Right atrium auricular region (tissue), 2 donors: Measurements from ENCODE around the gene CHMP5. TPM values are rescaled to one million over a fixed set of nuclear protein-coding genes. Genes with fewer than 3 reads are reported as not detected.

ENCODE experiments used
- DNase-seq: peaks from one replicate; pipeline ENCODE4 v3.0.0-alpha.2; 2019; ENCODE audit warnings: low spot score
- H3K27ac ChIP-seq, 2 donors: fragments of 200-600 bp; sonication (generic); 1 replicate in 1 of 2; 2 replicates in 1 of 2; pipeline ENCODE4 v1.5.1; 2016 to 2019
- H3K27me3 ChIP-seq, 2 donors: fragments of 200-600 bp; sonication (generic); one replicate each; pipeline versions ENCODE4 v1.5.1 to v1.6.0; 2017 to 2019
- H3K36me3 ChIP-seq: fragments of 200-600 bp; sonication (generic); one replicate; pipeline ENCODE4 v1.5.1; 2016
- H3K4me1 ChIP-seq, 2 donors: fragments of 200-600 bp; sonication (generic); one replicate each; pipeline versions ENCODE4 v1.5.1 to v1.6.0; 2017 to 2019
- H3K4me3 ChIP-seq, 2 donors: fragments of 200-600 bp; sonication (generic); 1 replicate in 1 of 2; 2 replicates in 1 of 2; pipeline ENCODE4 v1.5.1; 2017 to 2019; ENCODE audit warnings: mild to moderate bottlenecking in 1 of 2, moderate library complexity in 1 of 2
- H3K9me3 ChIP-seq, 2 donors: fragments of 200-600 bp; sonication (generic); one replicate each; pipeline ENCODE4 v1.5.1; 2019
- total RNA-seq, 2 donors: library from RNA; depleted of rRNA; stranded (reverse); fragments of >200 nt; gene quantifications; one replicate each; pipeline ENCODE4 v1.1.0, GENCODE V29; 2016
- TF ChIP-seq, protein P1 (sequence below), 2 donors: fragments of 200-600 bp; sonication (generic); IDR thresholded peaks; one replicate each; pipeline ENCODE4 v1.5.1; 2019; ENCODE audit warnings: antibody characterized with exemption in 2 of 2

Gene CHMP5
- total RNA-seq, 2 donors from 2014 or later, result 44.0 to 51.1 TPM

DNA sequence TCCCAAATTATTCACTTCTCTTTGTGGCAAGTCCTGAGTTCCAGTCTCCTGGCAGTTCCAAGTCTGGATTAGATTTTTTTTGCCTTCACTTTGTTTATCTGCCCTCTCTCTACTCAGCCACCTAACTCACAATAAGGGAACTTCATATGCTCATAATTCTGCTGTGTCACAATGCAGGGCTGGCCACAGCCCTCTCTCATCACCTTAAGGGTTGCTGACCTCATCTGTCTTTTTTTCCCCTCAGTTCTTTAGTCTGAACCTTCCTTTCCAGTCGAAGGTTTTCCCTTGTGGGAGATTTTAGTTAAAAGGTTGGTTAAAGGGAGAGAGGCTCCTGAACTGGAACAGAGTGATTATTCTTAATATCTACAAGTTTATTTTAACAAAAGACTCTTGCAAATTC lies 4.5 kb upstream of the CHMP5 start:
- no peaks in the 10 kb centered on the region for H3K27me3 ChIP-seq
- peaks cover 73% of the 10 kb centered on the region for H3K36me3 ChIP-seq
- H3K4me1 ChIP-seq, result peaks cover 0 to 12% of the 10 kb centered on the region in 2 donors
- no peak overlapping the region for H3K4me3 ChIP-seq
- no peak for DNase-seq
- no peaks in the 10 kb centered on the region for H3K9me3 ChIP-seq
- TF ChIP-seq, protein P1, sequence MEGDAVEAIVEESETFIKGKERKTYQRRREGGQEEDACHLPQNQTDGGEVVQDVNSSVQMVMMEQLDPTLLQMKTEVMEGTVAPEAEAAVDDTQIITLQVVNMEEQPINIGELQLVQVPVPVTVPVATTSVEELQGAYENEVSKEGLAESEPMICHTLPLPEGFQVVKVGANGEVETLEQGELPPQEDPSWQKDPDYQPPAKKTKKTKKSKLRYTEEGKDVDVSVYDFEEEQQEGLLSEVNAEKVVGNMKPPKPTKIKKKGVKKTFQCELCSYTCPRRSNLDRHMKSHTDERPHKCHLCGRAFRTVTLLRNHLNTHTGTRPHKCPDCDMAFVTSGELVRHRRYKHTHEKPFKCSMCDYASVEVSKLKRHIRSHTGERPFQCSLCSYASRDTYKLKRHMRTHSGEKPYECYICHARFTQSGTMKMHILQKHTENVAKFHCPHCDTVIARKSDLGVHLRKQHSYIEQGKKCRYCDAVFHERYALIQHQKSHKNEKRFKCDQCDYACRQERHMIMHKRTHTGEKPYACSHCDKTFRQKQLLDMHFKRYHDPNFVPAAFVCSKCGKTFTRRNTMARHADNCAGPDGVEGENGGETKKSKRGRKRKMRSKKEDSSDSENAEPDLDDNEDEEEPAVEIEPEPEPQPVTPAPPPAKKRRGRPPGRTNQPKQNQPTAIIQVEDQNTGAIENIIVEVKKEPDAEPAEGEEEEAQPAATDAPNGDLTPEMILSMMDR (IDR thresholded peaks at IDR 0.05), result no peak
- H3K27ac ChIP-seq, result no peak overlapping the region

DNA sequence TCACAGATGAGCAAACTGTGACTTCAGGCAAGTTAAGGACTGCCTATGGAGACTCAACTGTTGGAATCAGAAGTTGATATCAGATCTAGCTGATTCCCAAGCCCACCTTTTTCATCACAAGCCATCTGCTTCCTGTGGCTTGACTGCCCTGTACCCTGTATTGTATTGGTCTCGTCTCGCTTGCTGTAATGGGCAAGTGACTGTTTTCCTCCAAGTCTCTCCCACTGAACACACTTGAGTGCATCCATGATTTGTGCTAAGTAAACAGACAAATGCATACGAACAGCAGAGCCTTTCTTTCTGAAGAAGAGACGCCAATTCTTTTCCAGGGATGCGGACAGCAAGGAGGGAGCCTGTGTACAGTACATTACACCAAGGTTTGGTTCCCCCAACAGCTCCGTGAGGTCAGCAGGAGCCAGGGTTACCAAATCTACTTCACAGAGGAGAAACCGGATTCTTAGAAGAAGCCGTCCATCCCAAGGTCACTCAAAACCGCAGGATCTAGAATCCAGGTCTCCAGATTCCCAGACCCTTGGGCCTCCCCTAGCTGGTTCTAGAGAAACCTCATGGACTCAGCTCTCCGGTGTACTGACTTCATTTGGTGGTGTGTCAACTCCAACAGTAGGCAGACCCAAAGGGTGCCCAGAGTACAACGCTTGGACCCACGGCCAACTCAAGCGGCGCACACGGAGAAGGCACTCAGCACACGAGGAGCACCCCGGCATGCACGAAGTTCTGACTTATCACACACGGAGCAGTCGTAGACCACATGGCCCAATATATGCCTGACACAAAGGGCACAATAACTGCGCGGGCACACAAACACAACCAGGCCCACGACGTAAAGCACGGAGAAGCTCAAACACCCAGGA lies 1.5 kb upstream of the CHMP5 start:
- Histone ChIP-seq H3K27ac (peak overlapping the region; percentile 96 to 97), H3K36me3 (peaks cover 57% of the 10 kb centered on the region), H3K4me1 (peaks cover 0 to 25% of the 10 kb centered on the region in 2 donors), H3K27me3 (no peaks in the 10 kb centered on the region), H3K9me3 (no peaks in the 10 kb centered on the region), H3K4me3 (peak overlapping the region; percentile 98)
- peak; percentile 9 for DNase-seq
- TF ChIP-seq, protein P1 (IDR thresholded peaks at IDR 0.05), result no peak

DNA sequence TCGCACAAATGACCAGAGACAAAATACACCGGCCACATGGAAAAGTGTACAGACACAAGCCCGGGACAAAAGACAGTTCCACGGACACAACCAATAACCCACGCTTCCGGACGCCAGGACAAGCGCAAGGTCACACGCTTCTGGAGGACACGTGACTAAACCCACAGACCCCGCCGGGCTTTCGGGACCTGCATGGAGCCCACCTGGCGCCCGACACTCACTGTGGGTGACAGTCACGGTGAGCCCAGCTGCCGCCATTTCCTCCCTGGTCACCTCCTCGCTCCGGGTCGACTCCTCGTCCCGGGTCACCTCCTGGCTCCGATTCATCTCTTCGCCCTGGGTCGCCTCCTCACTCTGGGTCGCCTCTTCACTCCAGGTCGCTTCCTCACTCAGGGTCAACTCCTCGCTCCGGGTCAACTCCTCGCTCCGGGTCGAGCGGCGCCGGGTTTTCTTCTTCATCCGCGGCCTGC lies 811 bp upstream of the CHMP5 start:
- peaks cover 0 to 25% of the 10 kb centered on the region in 2 donors for H3K4me1 ChIP-seq
- H3K9me3 ChIP-seq, result no peaks in the 10 kb centered on the region
- no peaks in the 10 kb centered on the region for H3K27me3 ChIP-seq
- peak; percentile 75 for DNase-seq
- peak overlapping the region; percentile 96 to 97 for H3K27ac ChIP-seq
- TF ChIP-seq, protein P1 (IDR thresholded peaks at IDR 0.05), result no peak
- peak overlapping the region; percentile 98 for H3K4me3 ChIP-seq
- peaks cover 56% of the 10 kb centered on the region for H3K36me3 ChIP-seq

DNA sequence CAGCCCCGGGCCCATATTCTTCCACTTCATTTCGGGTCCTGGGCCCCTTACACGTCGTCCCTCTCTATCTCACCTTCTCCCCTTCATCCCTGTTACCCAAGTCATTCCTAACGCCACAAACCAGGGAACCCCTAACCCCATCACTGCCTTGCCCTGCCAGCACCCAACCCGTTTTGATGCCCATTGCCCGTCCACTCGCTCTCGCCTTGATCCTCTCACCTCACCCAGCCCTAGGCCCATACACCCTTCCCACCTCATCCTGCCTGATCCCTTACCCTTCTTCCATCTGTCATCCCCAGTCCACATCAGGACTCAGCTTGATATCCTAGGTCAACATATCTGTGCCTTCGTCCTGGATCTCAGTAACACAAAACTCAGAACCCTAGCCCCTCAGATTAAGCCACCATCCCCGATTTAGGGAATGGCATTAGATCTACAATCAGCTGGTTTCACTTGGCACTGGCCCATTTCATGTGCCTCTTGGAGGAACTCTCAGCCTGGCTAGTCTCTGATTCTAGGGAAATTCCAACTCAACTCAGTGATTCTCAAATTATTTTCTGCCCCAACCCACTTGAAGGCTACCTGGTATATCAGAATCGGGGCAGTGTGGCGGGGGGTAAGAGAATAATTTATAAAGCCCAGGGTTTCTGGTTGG lies 489 bp downstream of the CHMP5 start:
- Histone ChIP-seq H3K4me3 (peak overlapping the region; percentile 69 to 98), H3K36me3 (peaks cover 56% of the 10 kb centered on the region), H3K27me3 (no peaks in the 10 kb centered on the region), H3K9me3 (no peaks in the 10 kb centered on the region), H3K27ac (peak overlapping the region; percentile 96 to 97), H3K4me1 (peaks cover 0 to 25% of the 10 kb centered on the region in 2 donors)
- TF ChIP-seq, protein P1 (IDR thresholded peaks at IDR 0.05), result no peak
- no peak for DNase-seq

DNA sequence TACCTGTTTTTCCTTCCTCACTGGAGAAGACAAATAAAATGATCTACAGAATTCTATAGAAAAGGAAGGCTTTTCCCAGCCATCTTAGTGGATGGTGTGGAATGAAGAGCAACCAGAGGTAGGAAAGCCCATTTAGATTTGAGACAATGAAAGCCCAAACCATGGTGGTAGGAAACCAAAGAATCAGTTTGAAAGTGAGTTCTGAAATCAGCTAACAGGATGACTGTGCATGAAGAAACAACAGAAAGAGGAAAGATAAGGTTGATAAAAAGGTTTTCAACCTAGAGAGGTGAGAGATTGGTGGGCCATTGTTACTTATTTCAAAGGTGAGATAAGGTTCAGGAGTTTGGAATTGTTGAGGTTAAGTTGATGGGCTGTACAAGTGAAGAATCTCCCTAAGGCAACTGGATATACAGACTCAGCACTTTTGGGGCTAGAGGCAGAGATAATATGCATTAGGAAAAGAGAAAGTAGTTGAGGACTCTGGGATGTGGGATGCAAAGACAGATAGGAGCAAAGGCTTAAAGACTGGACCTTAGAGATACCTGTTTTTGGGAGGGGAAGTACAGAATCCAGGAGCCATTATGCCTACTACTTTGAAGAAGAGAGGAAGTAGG lies 2.4 kb downstream of the CHMP5 start:
- TF ChIP-seq, protein P1 (IDR thresholded peaks at IDR 0.05), result no peak
- no peak overlapping the region for H3K27ac ChIP-seq
- H3K4me1 ChIP-seq, result peaks cover 0 to 25% of the 10 kb centered on the region in 2 donors
- no peak overlapping the region for H3K4me3 ChIP-seq
- H3K27me3 ChIP-seq, result no peaks in the 10 kb centered on the region
- DNase-seq, result no peak
- peaks cover 56% of the 10 kb centered on the region for H3K36me3 ChIP-seq
- H3K9me3 ChIP-seq, result no peaks in the 10 kb centered on the region
